GM12878 (cell line): Measurements from ENCODE around the gene LRRC2. TPM values are rescaled to one million over a fixed set of nuclear protein-coding genes. Genes with fewer than 3 reads are reported as not detected.

Experiments
- ATAC-seq: fragments of 200-7000 bp; cut with Tn5 transposase; 3 replicates; pipeline ENCODE4 v1.9.1; 2020; ENCODE audit warnings: mild to moderate bottlenecking, moderate library complexity
- BruUV-seq: library from RNA; stranded (reverse); fragments of 400-500 nt; replicated peaks from 2 replicates; lab custom pipeline; 2021; lab: Mats Ljungman, UMichigan
- CTCF ChIA-PET: fragments of 300-600 bp; sonication (Branson Sonifier 250); formaldehyde crosslinking; extraction: SDS; loops from one replicate; lab custom pipeline; 2021; ENCODE audit warnings: inconsistent platforms; lab: Yijun Ruan, JAX
- POLR2A ChIA-PET: fragments of 350-600 bp; formaldehyde crosslinking; extraction: SDS; loops from one replicate; lab custom pipeline; 2021; ENCODE audit warnings: inconsistent platforms; lab: Charles Lee
- RAD21 ChIA-PET: fragments of 300-600 bp; sonication (Branson Sonifier 250); formaldehyde crosslinking; loops from one replicate; lab custom pipeline; 2023; ENCODE audit warnings: antibody characterized with exemption; ENCODE audit not compliant: unreplicated experiment; lab: Charles Lee
- SMC1A ChIA-PET: fragments of 300-600 bp; sonication (Branson Sonifier 250); formaldehyde crosslinking; loops from one replicate; lab custom pipeline; 2023; ENCODE audit not compliant: unreplicated experiment, uncharacterized antibody; lab: Charles Lee
- DNase-seq: peaks from one replicate; pipeline ENCODE4 v3.0.0-alpha.2; 2011; ENCODE audit warnings: low read depth, low spot score
- FAIRE-seq: peaks from 3 replicates; lab custom pipeline; 2011; peaks lifted over from hg19 to GRCh38; lab: Jason Lieb, UNC
- H2AFZ ChIP-seq: 2 replicates; pipeline ENCODE4 v1.6.0; 2011; ENCODE audit warnings: low read depth, low read length, control low read depth; ENCODE audit not compliant: control insufficient read depth
- H3K27ac ChIP-seq: 2 replicates; pipeline ENCODE4 v1.5.1; 2011; ENCODE audit warnings: control low read depth; ENCODE audit not compliant: control insufficient read depth, insufficient read depth
- H3K27me3 ChIP-seq, 2 experiments: replicated peaks in 1 of 2; 2 replicates each; pipeline versions ENCODE4 v1.6.0 to v1.6.1; 2011; ENCODE audit warnings: low read length in 1 of 2; ENCODE audit not compliant: control insufficient read depth in 2 of 2, insufficient read depth in 2 of 2
- H3K36me3 ChIP-seq, 2 experiments: 2 replicates each; pipeline ENCODE4 v1.5.1; 2011; ENCODE audit warnings: low read length in 1 of 2; ENCODE audit not compliant: control insufficient read depth in 2 of 2, insufficient read depth in 2 of 2
- H3K4me1 ChIP-seq: 2 replicates; pipeline ENCODE4 v1.6.1; 2011; ENCODE audit warnings: mild to moderate bottlenecking, low read length, moderate library complexity, mixed read lengths; ENCODE audit not compliant: control insufficient read depth, insufficient read depth
- H3K4me2 ChIP-seq: 2 replicates; pipeline ENCODE4 v1.6.0; 2011; ENCODE audit warnings: control low read depth; ENCODE audit not compliant: control insufficient read depth, insufficient read depth
- H3K4me3 ChIP-seq: fragments of 200-600 bp; sonication (generic); 2 replicates; pipeline ENCODE4 v1.5.1; 2016
- H3K79me2 ChIP-seq: 2 replicates; pipeline ENCODE4 v1.6.0; 2011; ENCODE audit warnings: low read length; ENCODE audit not compliant: control insufficient read depth, insufficient read depth
- H3K9ac ChIP-seq: 2 replicates; pipeline ENCODE4 v1.8.0; 2011; ENCODE audit warnings: low read length, control low read depth, mixed read lengths; ENCODE audit not compliant: control insufficient read depth, insufficient read depth
- H3K9me3 ChIP-seq: replicated peaks from 3 replicates; pipeline ENCODE4 v1.5.1; 2011; ENCODE audit warnings: mild to moderate bottlenecking, low read length; ENCODE audit not compliant: control insufficient read depth, insufficient read depth
- H4K20me1 ChIP-seq: 2 replicates; pipeline ENCODE4 v1.6.0; 2011; ENCODE audit not compliant: control insufficient read depth, insufficient read depth
- CHD4 ChIP-seq: fragments of 200-600 bp; sonication (generic); IDR thresholded peaks from 2 replicates; pipeline ENCODE4 v1.6.1; 2016; ENCODE audit warnings: mild to moderate bottlenecking
- GABPA ChIP-seq: IDR thresholded peaks from 2 replicates; pipeline ENCODE4 v1.6.1; 2014; ENCODE audit warnings: antibody characterized with exemption, low read depth, mild to moderate bottlenecking, inconsistent platforms
- JUNB ChIP-seq: IDR thresholded peaks from 2 replicates; pipeline ENCODE4 v1.6.1; 2016; ENCODE audit warnings: antibody characterized with exemption, mild to moderate bottlenecking
- JUND ChIP-seq: IDR thresholded peaks from 2 replicates; pipeline ENCODE4 v1.6.1; 2012; ENCODE audit warnings: low read depth, mild to moderate bottlenecking, low read length, improper control_type of control experiment, moderate library complexity
- MEF2B ChIP-seq: fragments of 450-650 bp; IDR thresholded peaks from 2 replicates; pipeline ENCODE4 v1.6.1; 2018; ENCODE audit warnings: mild to moderate bottlenecking, moderate library complexity; ENCODE audit not compliant: partially characterized antibody, poor library complexity, severe bottlenecking
- NBN ChIP-seq: fragments of 450-650 bp; IDR thresholded peaks from 2 replicates; pipeline ENCODE4 v1.6.1; 2016
- NFYA ChIP-seq: IDR thresholded peaks from 2 replicates; pipeline ENCODE4 v1.6.1; 2011; ENCODE audit warnings: low read depth, mild to moderate bottlenecking, low read length, improper control_type of control experiment, borderline replicate concordance
- PBX3 ChIP-seq: IDR thresholded peaks from 2 replicates; pipeline ENCODE4 v1.6.1; 2011; ENCODE audit warnings: mild to moderate bottlenecking, low read depth, low read length, moderate library complexity; ENCODE audit not compliant: insufficient replicate concordance
- POLR2A ChIP-seq: IDR thresholded peaks from 2 replicates; pipeline ENCODE4 v1.6.1; 2011; ENCODE audit warnings: low read depth, mild to moderate bottlenecking, low read length
- RELA ChIP-seq: fragments of 450-650 bp; IDR thresholded peaks from 2 replicates; pipeline ENCODE4 v1.8.0; 2014; ENCODE audit warnings: borderline replicate concordance; ENCODE audit not compliant: partially characterized antibody
- TARDBP ChIP-seq: IDR thresholded peaks from 2 replicates; pipeline ENCODE4 v1.6.1; 2016; ENCODE audit warnings: borderline replicate concordance
- ZNF24 ChIP-seq: fragments of 450-650 bp; IDR thresholded peaks from 2 replicates; pipeline ENCODE4 v1.6.1; 2017; ENCODE audit warnings: antibody characterized with exemption, mild to moderate bottlenecking
- WGBS: methylation state at CpG from one replicate; pipeline ENCODE4 v1.1.6; 2016; ENCODE audit warnings: low lambda C conversion rate; ENCODE audit not compliant: insufficient replicate concordance, insufficient coverage; ENCODE audit errors: missing lambda C conversion rate; 5-methylcytosine and 5-hydroxymethylcytosine counted together
- in situ Hi-C: fragments of 300-500 bp; cut with MboI; formaldehyde crosslinking; loops from 9 replicates; pipeline ENCODE4 v1.14.3; 2018; ENCODE audit warnings: mixed read lengths
- intact Hi-C: fragments of 100-400 bp; cut with micrococcal nuclease; formaldehyde crosslinking; loops from one replicate; pipeline ENCODE4 v1.14.2; 2022; ENCODE audit not compliant: unreplicated experiment
- polyA plus RNA-seq, 11 experiments: library from polyadenylated mRNA; depleted of rRNA in 4 of 11; unstranded in 6 of 11; stranded (reverse) in 5 of 11; fragments of >200 nt; fragmentation: Nextera tagmentation in 4 of 11; fragmentation: Illumina TruSeq in 1 of 11; extraction: Ambion mirVana in 4 of 11; extraction: Trizol in 1 of 11; gene quantifications; 1 replicate in 1 of 11; 2 replicates in 10 of 11; pipeline versions ENCODE4 v1.2.1 to v1.2.3, GENCODE V29; 2011 to 2016; ENCODE audit warnings: inconsistent platforms in 2 of 11, missing spikeins in 2 of 11, low read depth in 1 of 11
- total RNA-seq, 4 experiments: library from RNA; depleted of rRNA in 3 of 4; stranded (reverse); fragments of >200 nt in 3 of 4; fragmentation: Illumina TruSeq in 1 of 4; extraction: Trizol in 1 of 4; gene quantifications; 2 replicates each; pipeline versions ENCODE4 v1.2.1 to v1.2.3, GENCODE V29; 2013 to 2021

LRRC2 gene
- total and polyA plus RNA-seq, 10 of the 15 experiments (the other 5 are each of a cell fraction or from before 2014, with no cell fraction given), result not detected

DNA sequence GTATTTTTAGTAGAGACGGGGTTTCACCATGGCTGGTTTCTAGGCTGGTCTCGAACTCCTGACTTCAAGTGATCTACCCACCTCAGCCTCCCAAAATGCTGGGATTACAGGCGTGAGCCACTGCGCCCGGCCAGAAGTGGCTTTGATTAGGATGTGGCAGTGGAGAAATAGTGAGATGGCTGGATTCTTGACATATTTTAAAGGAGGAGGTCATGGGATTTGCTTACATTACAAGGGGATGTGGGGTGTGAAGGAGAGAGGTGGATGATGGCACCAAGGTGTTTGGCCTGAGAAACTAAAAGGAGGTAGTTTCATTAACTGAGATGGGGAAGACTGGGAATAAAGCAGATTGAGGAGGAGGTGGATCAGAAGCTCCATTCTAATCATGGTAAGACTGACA, 86.4 kb downstream of the LRRC2 start:
- Histone ChIP-seq H3K4me2 (no peak overlapping the region), H3K36me3 (no peaks in the 10 kb centered on the region), H3K79me2 (no peaks in the 10 kb centered on the region), H3K4me3 (no peak overlapping the region), H3K27ac (no peak overlapping the region), H2AFZ (no peak overlapping the region)
- no peak for ATAC-seq
- BruUV-seq, result no TSS peak
- intact Hi-C loops, result no loop called here
- DNase-seq, result no peak
- no peak for FAIRE-seq
- ChIA-PET RAD21 (no interaction called here), CTCF (interaction anchor here (1.7 kb wide), 1 partner anchor 9 kb away, joined by 7 read pairs; no protein-coding TSS in a partner anchor)
- 27% methylated on average over 5 of the region's 5 CpGs for WGBS
- TF ChIP-seq PBX3, result no peak
- no peak for TF ChIP-seq RELA
- TF ChIP-seq ZNF24, result no peak
- no peak for TF ChIP-seq GABPA
- TF ChIP-seq JUNB, result no peak
- TF ChIP-seq TARDBP, result no peak
- no peak for TF ChIP-seq CHD4
- no peak for TF ChIP-seq NFYA
- no peak for TF ChIP-seq NBN
- TF ChIP-seq JUND, result no peak
- no peak for TF ChIP-seq POLR2A
- TF ChIP-seq MEF2B, result no peak
- TF ChIP-seq, all 136 proteins: peak for 0
- no peaks in the 10 kb centered on the region for H3K4me1 ChIP-seq
- ChIA-PET POLR2A (no interaction called here), SMC1A (no interaction called here)
- no peaks in the 10 kb centered on the region for H3K9me3 ChIP-seq
- no peaks in the 10 kb centered on the region for H4K20me1 ChIP-seq
- no peak overlapping the region for H3K9ac ChIP-seq
- in situ Hi-C loops, result no loop called here
- peaks cover 4 to 6% of the 10 kb centered on the region in 2 experiments for H3K27me3 ChIP-seq
